M059J (cell line): ENCODE data around the gene HOXA9. TPM values are rescaled to one million over a fixed set of nuclear protein-coding genes. Genes with fewer than 3 reads are reported as not detected.
A peak's percentile ranks its signal among the peaks of the same experiment; 100 is the strongest.

Experiments
- DNase-seq: peaks from one replicate; pipeline ENCODE4 v3.0.0-alpha.2; 2012; ENCODE audit warnings: low read depth
- total RNA-seq: library from RNA; depleted of rRNA; stranded (reverse); fragments of >200 nt; shearing (Covaris generic); gene quantifications from 2 replicates; pipeline ENCODE4 v1.2.3, GENCODE V29; 2014; rRNA removed

The HOXA9 gene
- total RNA-seq, 1 experiment from 2014 or later, result 66.1 TPM

GRCh38 chr7:27112955-27113949 is 52.1 kb downstream of the HOXA9 start:
- DNase-seq, result peak; percentile 92

Other genes starting within 250 kb of the HOXA9 start
- gene HOXA1, start 69.5 kb downstream of the HOXA9 start, total RNA-seq, result 8.2 and 9.1 TPM in 2 replicates
- gene HOXA2, start 62.9 kb downstream of the HOXA9 start, total RNA-seq, result 1.7 and 2.2 TPM in 2 replicates
- gene HOXA4, start 34.8 kb downstream of the HOXA9 start, total RNA-seq, result 4.9 and 5.8 TPM in 2 replicates
- gene HOXA5, start 21.9 kb downstream of the HOXA9 start, total RNA-seq, result 0.69 and 3.0 TPM in 2 replicates
- 3.7 TPM in 1 of 2 replicates, not detected in the other for gene HOXA6, start 17.8 kb downstream of the HOXA9 start, total RNA-seq
- gene HOXA3, start 13.0 kb downstream of the HOXA9 start, total RNA-seq, result 0.86 and 8.6 TPM in 2 replicates
- 3.7 and 4.6 TPM in 2 replicates for gene HOXA7, start 8.9 kb downstream of the HOXA9 start, total RNA-seq
- 15.4 and 16.7 TPM in 2 replicates for gene HOXA10, start 8.8 kb upstream of the HOXA9 start, total RNA-seq
- gene HOXA11, start 19.7 kb upstream of the HOXA9 start, total RNA-seq, result 0.79 and 1.1 TPM in 2 replicates
- gene HOXA13, start 34.6 kb upstream of the HOXA9 start, total RNA-seq, result 1.4 and 3.4 TPM in 2 replicates
- gene EVX1, start 77.3 kb upstream of the HOXA9 start, total RNA-seq, result not detected in 2 replicates